ENCODE data around the gene NMNAT2. TPM values are rescaled to one million over a fixed set of nuclear protein-coding genes. Genes with fewer than 3 reads are reported as not detected.

Gene NMNAT2
- total and polyA plus RNA-seq, 2 of the 4 experiments (the other 2 are of a cell fraction), result 0.36 to 2.4 TPM

DNA sequence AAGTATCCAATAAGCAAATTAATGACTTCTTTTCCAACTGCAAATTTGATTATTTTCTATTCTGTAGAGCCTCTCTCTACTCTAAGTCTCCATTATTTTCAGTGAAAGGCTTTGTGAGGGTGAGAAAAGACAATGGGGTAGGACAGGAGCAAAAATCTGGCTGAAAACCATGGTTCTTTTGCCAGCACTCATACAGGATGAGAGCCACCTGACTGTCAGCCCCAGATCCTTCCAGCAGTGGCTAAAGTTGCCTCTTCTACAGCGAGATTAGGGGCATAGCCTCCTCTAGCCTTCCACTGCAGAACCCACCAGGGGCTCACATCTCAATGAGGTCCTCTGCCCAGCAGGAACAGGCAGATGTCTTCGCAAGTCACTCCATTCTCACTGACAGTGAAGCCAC lies 23.7 kb downstream of the NMNAT2 start:
- Histone ChIP-seq H2BK20ac (ENCODE audit: low read depth, low read length) (no peak overlapping the region), H3K4me3 (ENCODE audit: insufficient read depth, low read depth, low read length) (no peak overlapping the region), H3K4ac (ENCODE audit: low read depth, low read length) (no peak overlapping the region), H3K9ac (ENCODE audit: low read depth, low read length) (no peak overlapping the region), H2AFZ (replicated peaks; ENCODE audit: low read length, poor library complexity) (no peak overlapping the region), H4K5ac (ENCODE audit: low read depth, low read length) (no peak overlapping the region), H4K8ac (ENCODE audit: low read depth in 2 of 2, low read length in 2 of 2) (no peak overlapping the region), H3K4me2 (ENCODE audit: low read depth, low read length) (no peak overlapping the region), H2BK15ac (ENCODE audit: low read depth, low read length) (no peak overlapping the region), H2BK5ac (ENCODE audit: low read depth, low read length, poor library complexity, severe bottlenecking) (no peak overlapping the region), H3K79me1 (ENCODE audit: low read depth in 1 of 2, low read length in 2 of 2) (no peaks in the 10 kb centered on the region), H3K18ac (ENCODE audit: low read depth, low read length) (no peak overlapping the region), H4K91ac (ENCODE audit: insufficient read depth, low read depth, low read length) (no peak overlapping the region), H4K20me1 (ENCODE audit: insufficient read depth, low read length) (no peaks in the 10 kb centered on the region), H3K23ac (ENCODE audit: low read depth, low read length) (no peak overlapping the region), H3K4me1 (ENCODE audit: control insufficient read depth, insufficient read depth, low read length) (no peaks in the 10 kb centered on the region), H2AK9ac (replicated peaks; ENCODE audit: low read depth, low read length, poor library complexity) (no peak overlapping the region), H3K27me3 (ENCODE audit: control insufficient read depth, insufficient read depth, low read length) (peaks cover 30% of the 10 kb centered on the region), H3K27ac (ENCODE audit: insufficient read depth, low read length) (no peak overlapping the region), H3K14ac (replicated peaks; ENCODE audit: low read depth, low read length) (no peak overlapping the region), H2AK5ac (ENCODE audit: low read depth, low read length) (no peak overlapping the region), H3K9me1 (ENCODE audit: insufficient read depth, low read length) (no peaks in the 10 kb centered on the region), H2BK120ac (ENCODE audit: low read depth, low read length) (no peak overlapping the region), H3K9me3 (ENCODE audit: control insufficient read depth, insufficient read depth, low read length) (no peaks in the 10 kb centered on the region), H3K56ac (ENCODE audit: extremely low read depth, insufficient read depth, low read length) (no peak overlapping the region), H3K36me3 (ENCODE audit: control insufficient read depth, insufficient read depth, low read length) (no peaks in the 10 kb centered on the region)
- 60% methylated on average over 1 of the region's 2 CpGs; no CpG with 5 or more reads in 1 of the 2 experiments for WGBS, 2 experiments (ENCODE audit: extremely low coverage in 2 of 2, insufficient read length in 1 of 2)
- ChIA-PET CTCF (interaction anchor here (1.4 kb wide), 1 partner anchor 13 kb away, joined by 3 read pairs; no protein-coding TSS in a partner anchor), POLR2A (ENCODE audit: unreplicated experiment) (no interaction called here)
- ATAC-seq (ENCODE audit: low read depth), result no peak
- TF ChIP-seq RCOR1 (IDR thresholded peaks at IDR 0.05; ENCODE audit: insufficient replicate concordance, low read length), result no peak
- TF ChIP-seq FOS (IDR thresholded peaks at IDR 0.05; ENCODE audit: low read depth, low read length), result no peak
- TF ChIP-seq, protein P1, sequence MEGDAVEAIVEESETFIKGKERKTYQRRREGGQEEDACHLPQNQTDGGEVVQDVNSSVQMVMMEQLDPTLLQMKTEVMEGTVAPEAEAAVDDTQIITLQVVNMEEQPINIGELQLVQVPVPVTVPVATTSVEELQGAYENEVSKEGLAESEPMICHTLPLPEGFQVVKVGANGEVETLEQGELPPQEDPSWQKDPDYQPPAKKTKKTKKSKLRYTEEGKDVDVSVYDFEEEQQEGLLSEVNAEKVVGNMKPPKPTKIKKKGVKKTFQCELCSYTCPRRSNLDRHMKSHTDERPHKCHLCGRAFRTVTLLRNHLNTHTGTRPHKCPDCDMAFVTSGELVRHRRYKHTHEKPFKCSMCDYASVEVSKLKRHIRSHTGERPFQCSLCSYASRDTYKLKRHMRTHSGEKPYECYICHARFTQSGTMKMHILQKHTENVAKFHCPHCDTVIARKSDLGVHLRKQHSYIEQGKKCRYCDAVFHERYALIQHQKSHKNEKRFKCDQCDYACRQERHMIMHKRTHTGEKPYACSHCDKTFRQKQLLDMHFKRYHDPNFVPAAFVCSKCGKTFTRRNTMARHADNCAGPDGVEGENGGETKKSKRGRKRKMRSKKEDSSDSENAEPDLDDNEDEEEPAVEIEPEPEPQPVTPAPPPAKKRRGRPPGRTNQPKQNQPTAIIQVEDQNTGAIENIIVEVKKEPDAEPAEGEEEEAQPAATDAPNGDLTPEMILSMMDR (conservative IDR thresholded peaks at IDR 0.05; ENCODE audit: low read depth, low read length), result no peak
- no peak for TF ChIP-seq RAD21 (IDR thresholded peaks at IDR 0.05; ENCODE audit: low read length)
- TF ChIP-seq POLR2A (IDR thresholded peaks at IDR 0.05; ENCODE audit: low read depth, low read length), result no peak
- TF ChIP-seq, protein P2, sequence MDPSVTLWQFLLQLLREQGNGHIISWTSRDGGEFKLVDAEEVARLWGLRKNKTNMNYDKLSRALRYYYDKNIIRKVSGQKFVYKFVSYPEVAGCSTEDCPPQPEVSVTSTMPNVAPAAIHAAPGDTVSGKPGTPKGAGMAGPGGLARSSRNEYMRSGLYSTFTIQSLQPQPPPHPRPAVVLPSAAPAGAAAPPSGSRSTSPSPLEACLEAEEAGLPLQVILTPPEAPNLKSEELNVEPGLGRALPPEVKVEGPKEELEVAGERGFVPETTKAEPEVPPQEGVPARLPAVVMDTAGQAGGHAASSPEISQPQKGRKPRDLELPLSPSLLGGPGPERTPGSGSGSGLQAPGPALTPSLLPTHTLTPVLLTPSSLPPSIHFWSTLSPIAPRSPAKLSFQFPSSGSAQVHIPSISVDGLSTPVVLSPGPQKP (IDR thresholded peaks at IDR 0.05; ENCODE audit: borderline replicate concordance, low read depth, low read length), result no peak
- TF ChIP-seq, protein P3, sequence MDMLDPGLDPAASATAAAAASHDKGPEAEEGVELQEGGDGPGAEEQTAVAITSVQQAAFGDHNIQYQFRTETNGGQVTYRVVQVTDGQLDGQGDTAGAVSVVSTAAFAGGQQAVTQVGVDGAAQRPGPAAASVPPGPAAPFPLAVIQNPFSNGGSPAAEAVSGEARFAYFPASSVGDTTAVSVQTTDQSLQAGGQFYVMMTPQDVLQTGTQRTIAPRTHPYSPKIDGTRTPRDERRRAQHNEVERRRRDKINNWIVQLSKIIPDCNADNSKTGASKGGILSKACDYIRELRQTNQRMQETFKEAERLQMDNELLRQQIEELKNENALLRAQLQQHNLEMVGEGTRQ (IDR thresholded peaks at IDR 0.05; ENCODE audit: low read depth, low read length), result no peak
- TF ChIP-seq CHD1 (IDR thresholded peaks at IDR 0.05; ENCODE audit: low read depth, low read length), result no peak
- no TSS peak for BruUV-seq (replicated peaks)
- no peak for DNase-seq
- intact Hi-C loops (cut with micrococcal nuclease), result no loop called here
- in situ Hi-C loops (cut with MboI; ENCODE audit: low sequenced_read_pairs), result no loop called here
- dilution Hi-C loops (cut with HindIII; ENCODE audit: low sequenced_read_pairs, unreplicated experiment), result no loop called here

Measured in IMR-90 (cell line).